ENCODE measurements around the gene MAML3.

DNA sequence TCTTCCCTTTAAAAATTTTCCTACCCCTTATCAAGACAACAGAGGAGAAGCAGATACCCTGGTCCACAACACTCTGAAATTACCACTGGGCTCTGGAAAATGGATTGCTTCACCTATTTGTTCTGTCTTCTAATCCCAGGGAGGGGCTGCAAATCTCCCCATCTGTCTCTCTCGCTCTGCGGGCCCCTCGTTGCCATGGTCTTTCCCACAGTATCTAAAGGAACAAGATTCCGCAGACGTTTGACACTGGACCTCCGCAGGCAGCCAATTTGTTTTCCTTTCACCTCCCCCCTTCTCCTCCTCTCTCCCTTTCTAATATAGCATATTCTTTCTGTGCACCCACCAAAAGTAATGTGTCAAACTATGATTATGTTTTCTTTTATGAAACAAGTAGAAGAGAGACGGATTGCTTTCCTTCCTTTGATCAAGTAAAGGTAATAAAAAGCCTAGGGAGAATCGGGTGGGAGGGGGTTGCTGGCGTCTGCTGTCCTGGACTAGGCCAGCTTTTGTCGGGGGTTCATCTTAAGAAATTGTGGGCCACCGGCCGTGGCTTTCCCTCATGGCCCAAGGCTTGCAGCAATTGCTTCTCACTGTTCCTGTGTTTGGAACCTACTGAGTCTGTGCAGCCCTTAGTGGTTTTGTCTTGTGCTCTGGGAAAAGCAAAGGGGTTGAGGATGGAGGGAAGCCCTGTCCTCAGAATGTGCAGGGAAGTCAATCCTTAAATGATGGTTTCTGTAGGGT, 407.4 kb downstream of the MAML3 start:
- TF ChIP-seq, protein P1, sequence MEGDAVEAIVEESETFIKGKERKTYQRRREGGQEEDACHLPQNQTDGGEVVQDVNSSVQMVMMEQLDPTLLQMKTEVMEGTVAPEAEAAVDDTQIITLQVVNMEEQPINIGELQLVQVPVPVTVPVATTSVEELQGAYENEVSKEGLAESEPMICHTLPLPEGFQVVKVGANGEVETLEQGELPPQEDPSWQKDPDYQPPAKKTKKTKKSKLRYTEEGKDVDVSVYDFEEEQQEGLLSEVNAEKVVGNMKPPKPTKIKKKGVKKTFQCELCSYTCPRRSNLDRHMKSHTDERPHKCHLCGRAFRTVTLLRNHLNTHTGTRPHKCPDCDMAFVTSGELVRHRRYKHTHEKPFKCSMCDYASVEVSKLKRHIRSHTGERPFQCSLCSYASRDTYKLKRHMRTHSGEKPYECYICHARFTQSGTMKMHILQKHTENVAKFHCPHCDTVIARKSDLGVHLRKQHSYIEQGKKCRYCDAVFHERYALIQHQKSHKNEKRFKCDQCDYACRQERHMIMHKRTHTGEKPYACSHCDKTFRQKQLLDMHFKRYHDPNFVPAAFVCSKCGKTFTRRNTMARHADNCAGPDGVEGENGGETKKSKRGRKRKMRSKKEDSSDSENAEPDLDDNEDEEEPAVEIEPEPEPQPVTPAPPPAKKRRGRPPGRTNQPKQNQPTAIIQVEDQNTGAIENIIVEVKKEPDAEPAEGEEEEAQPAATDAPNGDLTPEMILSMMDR (IDR thresholded peaks at IDR 0.05; ENCODE audit: low read depth, low read length) = no peak
- no peak for TF ChIP-seq EZH2phosphoT487 (IDR thresholded peaks at IDR 0.05; ENCODE audit: low read depth)
